SK-N-SH (cell line): ENCODE measurements around the gene SAA1. TPM values are rescaled to one million over a fixed set of nuclear protein-coding genes. Genes with fewer than 3 reads are reported as not detected.

ENCODE experiments used
- CTCF ChIA-PET: fragments of 300-600, 350-600 bp; formaldehyde crosslinking; extraction: SDS; loops from one replicate; lab custom pipeline; 2021; lab: Yijun Ruan, JAX
- POLR2A ChIA-PET: fragments of 350-600 bp; sonication (Branson Sonifier 250); formaldehyde crosslinking; extraction: SDS; loops from one replicate; lab custom pipeline; 2020; ENCODE audit warnings: antibody characterized with exemption, inconsistent platforms; lab: Yijun Ruan, JAX
- DNase-seq: peaks from one replicate; pipeline ENCODE4 v3.0.0; 2012
- H2AFZ ChIP-seq: fragments of 200-600 bp; sonication (generic); 2 replicates; pipeline ENCODE4 v1.8.1; 2016; ENCODE audit warnings: antibody characterized with exemption, mild to moderate bottlenecking, low read depth
- H3F3A ChIP-seq: fragments of 200-600 bp; sonication (generic); replicated peaks from 2 replicates; pipeline ENCODE3; 2016; ENCODE audit warnings: antibody characterized with exemption, mild to moderate bottlenecking; ENCODE audit not compliant: insufficient read depth
- H3K27ac ChIP-seq, 2 experiments: fragments of 200-500 bp in 1 of 2; fragments of 200-600 bp in 1 of 2; sonication (Bioruptor generic) in 1 of 2; sonication (generic), shearing (Covaris generic) in 1 of 2; 2 replicates each; pipeline versions ENCODE4 v1.5.1 to v1.6.1; 2014 to 2016; ENCODE audit warnings: low read depth in 2 of 2, inconsistent platforms in 1 of 2, low read length in 1 of 2, mild to moderate bottlenecking in 1 of 2, mixed read lengths in 1 of 2
- H3K27me3 ChIP-seq: fragments of 200-600 bp; sonication (generic), shearing (Covaris generic); 2 replicates; pipeline ENCODE4 v1.6.1; 2016; ENCODE audit warnings: mixed run types; ENCODE audit not compliant: insufficient read depth
- H3K36me3 ChIP-seq, 2 experiments: fragments of 200-500 bp in 1 of 2; fragments of 200-600 bp in 1 of 2; sonication (Bioruptor generic) in 1 of 2; sonication (generic) in 1 of 2; replicated peaks in 1 of 2; 2 replicates each; pipeline versions ENCODE3 to v1.5.1; 2014 to 2016; ENCODE audit warnings: low read length in 1 of 2, mild to moderate bottlenecking in 1 of 2; ENCODE audit not compliant: insufficient read depth in 2 of 2, control insufficient read depth in 1 of 2
- H3K4me1 ChIP-seq, 2 experiments: fragments of 200-500 bp in 1 of 2; fragments of 200-600 bp in 1 of 2; sonication (Bioruptor generic) in 1 of 2; sonication (generic), shearing (Covaris generic) in 1 of 2; 2 replicates each; pipeline versions ENCODE4 v1.5.1 to v1.6.1; 2014 to 2016; ENCODE audit warnings: low read depth in 1 of 2, low read length in 1 of 2, mixed run types in 1 of 2; ENCODE audit not compliant: insufficient read depth in 2 of 2, control insufficient read depth in 1 of 2
- H3K4me2 ChIP-seq: fragments of 200-600 bp; sonication (generic), shearing (Covaris generic); 2 replicates; pipeline ENCODE4 v1.6.1; 2017; ENCODE audit warnings: mixed run types
- H3K4me3 ChIP-seq, 2 experiments: fragments of 200-500 bp in 1 of 2; fragments of 200-600 bp in 1 of 2; sonication (Bioruptor generic) in 1 of 2; sonication (generic), shearing (Covaris generic) in 1 of 2; 2 replicates each; pipeline versions ENCODE4 v1.5.1 to v1.8.1; 2014 to 2016; ENCODE audit warnings: low read depth in 2 of 2, inconsistent platforms in 1 of 2, low read length in 1 of 2, mild to moderate bottlenecking in 1 of 2, mixed read lengths in 1 of 2, moderate library complexity in 1 of 2
- H3K79me2 ChIP-seq: fragments of 200-600 bp; sonication (generic); 2 replicates; pipeline ENCODE4 v1.8.1; 2017; ENCODE audit warnings: mild to moderate bottlenecking; ENCODE audit not compliant: insufficient read depth
- H3K9ac ChIP-seq: fragments of 200-600 bp; sonication (generic); 2 replicates; pipeline ENCODE4 v1.6.1; 2017; ENCODE audit warnings: mixed run types
- H3K9me2 ChIP-seq: fragments of 200-600 bp; sonication (generic); 2 replicates; pipeline ENCODE4 v1.6.1; 2017; ENCODE audit warnings: mixed run types
- H3K9me3 ChIP-seq: fragments of 200-600 bp; sonication (generic); 2 replicates; pipeline ENCODE4 v1.6.1; 2017; ENCODE audit warnings: mixed run types, mild to moderate bottlenecking, moderate library complexity
- H4K20me1 ChIP-seq: fragments of 200-600 bp; sonication (generic); 2 replicates; pipeline ENCODE4 v1.6.1; 2017; ENCODE audit warnings: mild to moderate bottlenecking, mixed run types; ENCODE audit not compliant: insufficient read depth
- ELF1 ChIP-seq: IDR thresholded peaks from 2 replicates; pipeline ENCODE4 v1.4.0; 2012
- EP300 ChIP-seq, 2 experiments: IDR thresholded peaks; 2 replicates each; pipeline versions ENCODE4 v1.4.0 to v1.6.1; 2012; ENCODE audit warnings: borderline replicate concordance in 1 of 2, low read depth in 1 of 2, low read length in 1 of 2
- EZH2phosphoT487 ChIP-seq: fragments of 200-600 bp; sonication (generic); IDR thresholded peaks from 2 replicates; pipeline ENCODE4 v1.6.1; 2017; ENCODE audit warnings: low read depth, mixed run types, mild to moderate bottlenecking, antibody characterized with exemption, moderate library complexity, borderline replicate concordance
- GABPA ChIP-seq: IDR thresholded peaks from 2 replicates; pipeline ENCODE4 v1.4.0; 2012; ENCODE audit warnings: low read depth, mild to moderate bottlenecking
- IRF3 ChIP-seq: fragments of 150-350 bp; IDR thresholded peaks from 2 replicates; pipeline ENCODE4 v1.6.1; 2016; ENCODE audit warnings: mild to moderate bottlenecking, low read depth, low read length
- NRF1 ChIP-seq: IDR thresholded peaks from 2 replicates; pipeline ENCODE4 v1.6.1; 2012; ENCODE audit warnings: low read depth, mild to moderate bottlenecking, low read length
- RFX5 ChIP-seq: IDR thresholded peaks from 2 replicates; pipeline ENCODE4 v1.6.1; 2012; ENCODE audit warnings: mild to moderate bottlenecking, improper control_type of control experiment, low read length
- SIN3A ChIP-seq: IDR thresholded peaks from 2 replicates; pipeline ENCODE4 v1.6.1; 2012; ENCODE audit warnings: low read depth, mild to moderate bottlenecking, low read length, moderate library complexity, borderline replicate concordance
- SMC3 ChIP-seq: IDR thresholded peaks from 2 replicates; pipeline ENCODE4 v1.6.1; 2012; ENCODE audit warnings: low read depth, low read length, improper control_type of control experiment
- ZBTB33 ChIP-seq: IDR thresholded peaks from 2 replicates; pipeline ENCODE4 v1.4.0; 2012; ENCODE audit warnings: low read depth, borderline replicate concordance
- WGBS: methylation state at CpG from one replicate; pipeline ENCODE4 v1.1.6; 2017; ENCODE audit warnings: low lambda C conversion rate; 5-methylcytosine and 5-hydroxymethylcytosine counted together
- polyA plus RNA-seq, 3 experiments: library from polyadenylated mRNA; depleted of rRNA; stranded (reverse); fragments of >200 nt; gene quantifications; 2 replicates each; pipeline ENCODE4 v1.2.3, GENCODE V29; 2012
- TF ChIP-seq, protein P1 (sequence below): IDR thresholded peaks from 2 replicates; pipeline ENCODE4 v1.4.0; 2012; ENCODE audit warnings: low read depth
- TF ChIP-seq, protein P2 (sequence below): fragments of 200-600 bp; sonication (generic); IDR thresholded peaks from 2 replicates; pipeline ENCODE4 v1.6.1; 2017; ENCODE audit warnings: antibody characterized with exemption, mild to moderate bottlenecking, moderate library complexity

Gene SAA1
- polyA plus RNA-seq, 1 of the 3 experiments (the other 2 are of a cell fraction), result not detected

GRCh38 chr11:18309691-18310090, 43.6 kb downstream of the SAA1 start:
- CTCF ChIA-PET, result no interaction called here

More at GRCh38 chr11:18309691-18310090, 43.6 kb downstream of the SAA1 start:
- Histone ChIP-seq H4K20me1 (no peaks in the 10 kb centered on the region), H3K27ac (no peak overlapping the region), H3K4me1 (peaks cover 0 to 8% of the 10 kb centered on the region in 2 experiments; a peak in 3 of 4 replicates), H3K4me3 (no peak overlapping the region), H3K27me3 (no peaks in the 10 kb centered on the region), H3K4me2 (no peak overlapping the region), H3K9me3 (no peaks in the 10 kb centered on the region), H3F3A (peaks cover 11% of the 10 kb centered on the region), H2AFZ (no peak overlapping the region), H3K9me2 (no peaks in the 10 kb centered on the region), H3K79me2 (peaks cover 17% of the 10 kb centered on the region; the same call in 1 of the 2 replicates), H3K36me3 (peaks cover 56 to 58% of the 10 kb centered on the region in 2 experiments), H3K9ac (no peak overlapping the region)
- POLR2A ChIA-PET, result no interaction called here
- DNase-seq, result no peak
- no peak for TF ChIP-seq EZH2phosphoT487
- TF ChIP-seq, protein P1, sequence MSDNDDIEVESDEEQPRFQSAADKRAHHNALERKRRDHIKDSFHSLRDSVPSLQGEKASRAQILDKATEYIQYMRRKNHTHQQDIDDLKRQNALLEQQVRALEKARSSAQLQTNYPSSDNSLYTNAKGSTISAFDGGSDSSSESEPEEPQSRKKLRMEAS, result no peak
- TF ChIP-seq GABPA, result no peak
- TF ChIP-seq IRF3, result no peak
- TF ChIP-seq, protein P2, sequence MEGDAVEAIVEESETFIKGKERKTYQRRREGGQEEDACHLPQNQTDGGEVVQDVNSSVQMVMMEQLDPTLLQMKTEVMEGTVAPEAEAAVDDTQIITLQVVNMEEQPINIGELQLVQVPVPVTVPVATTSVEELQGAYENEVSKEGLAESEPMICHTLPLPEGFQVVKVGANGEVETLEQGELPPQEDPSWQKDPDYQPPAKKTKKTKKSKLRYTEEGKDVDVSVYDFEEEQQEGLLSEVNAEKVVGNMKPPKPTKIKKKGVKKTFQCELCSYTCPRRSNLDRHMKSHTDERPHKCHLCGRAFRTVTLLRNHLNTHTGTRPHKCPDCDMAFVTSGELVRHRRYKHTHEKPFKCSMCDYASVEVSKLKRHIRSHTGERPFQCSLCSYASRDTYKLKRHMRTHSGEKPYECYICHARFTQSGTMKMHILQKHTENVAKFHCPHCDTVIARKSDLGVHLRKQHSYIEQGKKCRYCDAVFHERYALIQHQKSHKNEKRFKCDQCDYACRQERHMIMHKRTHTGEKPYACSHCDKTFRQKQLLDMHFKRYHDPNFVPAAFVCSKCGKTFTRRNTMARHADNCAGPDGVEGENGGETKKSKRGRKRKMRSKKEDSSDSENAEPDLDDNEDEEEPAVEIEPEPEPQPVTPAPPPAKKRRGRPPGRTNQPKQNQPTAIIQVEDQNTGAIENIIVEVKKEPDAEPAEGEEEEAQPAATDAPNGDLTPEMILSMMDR, result no peak
- TF ChIP-seq RFX5, result no peak
- TF ChIP-seq ZBTB33, result no peak
- no peak for TF ChIP-seq ELF1
- TF ChIP-seq NRF1, result no peak
- TF ChIP-seq EP300 (IDR thresholded peaks at IDR 0.05; ENCODE audit: borderline replicate concordance in 1 of 2, low read depth in 1 of 2, low read length in 1 of 2), result no peak
- no peak for TF ChIP-seq SMC3
- no peak for TF ChIP-seq SIN3A
- 96% methylated on average over 5 of the region's 5 CpGs for WGBS
